Body of pancreas (tissue), 4 donors: ENCODE results near the gene LRRC61.

Experiments
- CTCF ChIP-seq, 7 experiments: fragments of 450-650 bp in 4 of 7; fragments of 200-600 bp in 3 of 7; sonication (generic) in 3 of 7; IDR thresholded peaks; one replicate each; pipeline ENCODE4 v1.5.1; 2016 to 2019; ENCODE audit warnings: antibody characterized with exemption in 7 of 7
- POLR2A ChIP-seq, 3 donors: fragments of 450-650 bp; IDR thresholded peaks; one replicate each; pipeline ENCODE4 v1.6.1; 2016; ENCODE audit warnings: antibody characterized with exemption in 3 of 3, mild to moderate bottlenecking in 2 of 3

- TF ChIP-seq CTCF (IDR thresholded peaks at IDR 0.05) (no peak), POLR2A (IDR thresholded peaks at IDR 0.05) (no peak)
Observed at GRCh38 chr7:150359622-150360362, 36.6 kb downstream of the LRRC61 start.
